ENCODE results near the gene FHL3.

GRCh38 chr1:37989361-37989930, 15.9 kb downstream of the FHL3 start:
- TF ChIP-seq, protein P1, sequence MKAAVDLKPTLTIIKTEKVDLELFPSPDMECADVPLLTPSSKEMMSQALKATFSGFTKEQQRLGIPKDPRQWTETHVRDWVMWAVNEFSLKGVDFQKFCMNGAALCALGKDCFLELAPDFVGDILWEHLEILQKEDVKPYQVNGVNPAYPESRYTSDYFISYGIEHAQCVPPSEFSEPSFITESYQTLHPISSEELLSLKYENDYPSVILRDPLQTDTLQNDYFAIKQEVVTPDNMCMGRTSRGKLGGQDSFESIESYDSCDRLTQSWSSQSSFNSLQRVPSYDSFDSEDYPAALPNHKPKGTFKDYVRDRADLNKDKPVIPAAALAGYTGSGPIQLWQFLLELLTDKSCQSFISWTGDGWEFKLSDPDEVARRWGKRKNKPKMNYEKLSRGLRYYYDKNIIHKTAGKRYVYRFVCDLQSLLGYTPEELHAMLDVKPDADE (IDR thresholded peaks at IDR 0.05): no peak
- TF ChIP-seq, protein P2, sequence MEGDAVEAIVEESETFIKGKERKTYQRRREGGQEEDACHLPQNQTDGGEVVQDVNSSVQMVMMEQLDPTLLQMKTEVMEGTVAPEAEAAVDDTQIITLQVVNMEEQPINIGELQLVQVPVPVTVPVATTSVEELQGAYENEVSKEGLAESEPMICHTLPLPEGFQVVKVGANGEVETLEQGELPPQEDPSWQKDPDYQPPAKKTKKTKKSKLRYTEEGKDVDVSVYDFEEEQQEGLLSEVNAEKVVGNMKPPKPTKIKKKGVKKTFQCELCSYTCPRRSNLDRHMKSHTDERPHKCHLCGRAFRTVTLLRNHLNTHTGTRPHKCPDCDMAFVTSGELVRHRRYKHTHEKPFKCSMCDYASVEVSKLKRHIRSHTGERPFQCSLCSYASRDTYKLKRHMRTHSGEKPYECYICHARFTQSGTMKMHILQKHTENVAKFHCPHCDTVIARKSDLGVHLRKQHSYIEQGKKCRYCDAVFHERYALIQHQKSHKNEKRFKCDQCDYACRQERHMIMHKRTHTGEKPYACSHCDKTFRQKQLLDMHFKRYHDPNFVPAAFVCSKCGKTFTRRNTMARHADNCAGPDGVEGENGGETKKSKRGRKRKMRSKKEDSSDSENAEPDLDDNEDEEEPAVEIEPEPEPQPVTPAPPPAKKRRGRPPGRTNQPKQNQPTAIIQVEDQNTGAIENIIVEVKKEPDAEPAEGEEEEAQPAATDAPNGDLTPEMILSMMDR (conservative IDR thresholded peaks at IDR 0.05; ENCODE audit: low read depth in 2 of 2): no peak
- TF ChIP-seq NANOG (IDR thresholded peaks at IDR 0.05; ENCODE audit: borderline replicate concordance): no peak
- TF ChIP-seq POLR2AphosphoS5 (IDR thresholded peaks at IDR 0.05; ENCODE audit: low read depth): no peak
- TF ChIP-seq REST (IDR thresholded peaks at IDR 0.05; ENCODE audit: unreplicated experiment): no peak
- TF ChIP-seq EZH2phosphoT487 (IDR thresholded peaks at IDR 0.05; ENCODE audit: unreplicated experiment): no peak
- TF ChIP-seq EZH2 (IDR thresholded peaks at IDR 0.05; ENCODE audit: low read depth, unreplicated experiment): no peak
- TF ChIP-seq JUNB (IDR thresholded peaks at IDR 0.05; ENCODE audit: unreplicated experiment): no peak
- no peak for TF ChIP-seq STAT1 (IDR thresholded peaks at IDR 0.05; ENCODE audit: unreplicated experiment)

Measured in GM23338 (cell line).